ENCODE results near the gene RABGGTB.
A peak's percentile ranks its signal among the peaks of the same experiment; 100 is the strongest.
"Not testable (repeated sequence)": the region's sequence is repeated elsewhere in the genome, so short reads cannot be mapped to it uniquely, and the experiment has no call there.

The RABGGTB gene

GRCh38 chr1:75785983-75786853 lies at the start of gene RABGGTB:
Gene RABGGTB, plus strand, starts transcription at chr1:75786256. Its CDS starts 16 bp downstream, at chr1:75786272.
- peak; percentile 70 for DNase-seq (ENCODE audit: low spot score)

GRCh38 chr1:75742047-75742625 lies 43.9 kb upstream of the RABGGTB start:
- DNase-seq (ENCODE audit: low spot score), result no peak

GRCh38 chr1:75745276-75745675 lies 40.8 kb upstream of the RABGGTB start:
- no peak for DNase-seq (ENCODE audit: low spot score)

- DNase-seq (ENCODE audit: low spot score), result not testable (repeated sequence)
Measured at GRCh38 chr1:75757210-75757609, 28.8 kb upstream of the RABGGTB start.

GRCh38 chr1:75758543-75758942 lies 27.5 kb upstream of the RABGGTB start:
- DNase-seq (ENCODE audit: low spot score), result not testable (repeated sequence)

GRCh38 chr1:75764057-75764655 lies 21.9 kb upstream of the RABGGTB start:
- no peak for DNase-seq (ENCODE audit: low spot score)

- DNase-seq (ENCODE audit: low spot score), result no peak
Measured at GRCh38 chr1:75765697-75766355, 20.2 kb upstream of the RABGGTB start.

GRCh38 chr1:75768016-75768415 lies 18.0 kb upstream of the RABGGTB start:
- DNase-seq (ENCODE audit: low spot score), result no peak

- no peak for DNase-seq (ENCODE audit: low spot score)
Measured at GRCh38 chr1:75770761-75771160, 15.3 kb upstream of the RABGGTB start.

- no peak for DNase-seq (ENCODE audit: low spot score)
Measured at GRCh38 chr1:75771978-75772377, 14.1 kb upstream of the RABGGTB start.

GRCh38 chr1:75777812-75778211 lies 8.2 kb upstream of the RABGGTB start:
- not testable (repeated sequence) for DNase-seq (ENCODE audit: low spot score)

GRCh38 chr1:75778694-75779093 lies 7.4 kb upstream of the RABGGTB start:
- DNase-seq (ENCODE audit: low spot score), result not testable (repeated sequence)

GRCh38 chr1:75780183-75780582 lies 5.9 kb upstream of the RABGGTB start:
- DNase-seq (ENCODE audit: low spot score), result not testable (repeated sequence)

- not testable (repeated sequence) for DNase-seq (ENCODE audit: low spot score)
Measured at GRCh38 chr1:75783920-75784319, 2.1 kb upstream of the RABGGTB start.

- no peak for DNase-seq (ENCODE audit: low spot score)
Measured at GRCh38 chr1:75785320-75785982, 605 bp upstream of the RABGGTB start.

GRCh38 chr1:75786901-75787493 lies 941 bp downstream of the RABGGTB start:
- DNase-seq (ENCODE audit: low spot score), result no peak

- DNase-seq (ENCODE audit: low spot score), result no peak
Measured at GRCh38 chr1:75787524-75787923, 1.5 kb downstream of the RABGGTB start.

GRCh38 chr1:75789988-75790387 lies 3.9 kb downstream of the RABGGTB start:
- DNase-seq (ENCODE audit: low spot score), result no peak

- no peak for DNase-seq (ENCODE audit: low spot score)
Measured at GRCh38 chr1:75791022-75791421, 5.0 kb downstream of the RABGGTB start.

- no peak for DNase-seq (ENCODE audit: low spot score)
Measured at GRCh38 chr1:75792091-75792490, 6.0 kb downstream of the RABGGTB start.

- DNase-seq (ENCODE audit: low spot score), result no peak
Measured at GRCh38 chr1:75794382-75794781, 8.3 kb downstream of the RABGGTB start.
